OCI-LY3 (cell line): ENCODE measurements around the gene ACOXL.

Source experiments
- CTCF ChIP-seq: fragments of 200-600, 300-600 bp; sonication (generic); IDR thresholded peaks from 2 replicates; pipeline ENCODE4 v1.5.1; 2014; ENCODE audit warnings: antibody characterized with exemption, low read length, low read depth
- EZH2phosphoT487 ChIP-seq: fragments of 200-600 bp; shearing (Covaris generic); IDR thresholded peaks from 2 replicates; pipeline ENCODE4 v1.6.1; 2018; ENCODE audit warnings: antibody characterized with exemption, mixed run types, low read depth

GRCh38 chr2:110873056-110873502 is 140.7 kb downstream of the ACOXL start:
- no peak for TF ChIP-seq CTCF
- TF ChIP-seq EZH2phosphoT487, result no peak
